ENCODE measurements around the gene LRRC4C. TPM values are rescaled to one million over a fixed set of nuclear protein-coding genes. Genes with fewer than 3 reads are reported as not detected.

LRRC4C gene
- total RNA-seq, 1 experiment from 2014 or later: not detected

DNA sequence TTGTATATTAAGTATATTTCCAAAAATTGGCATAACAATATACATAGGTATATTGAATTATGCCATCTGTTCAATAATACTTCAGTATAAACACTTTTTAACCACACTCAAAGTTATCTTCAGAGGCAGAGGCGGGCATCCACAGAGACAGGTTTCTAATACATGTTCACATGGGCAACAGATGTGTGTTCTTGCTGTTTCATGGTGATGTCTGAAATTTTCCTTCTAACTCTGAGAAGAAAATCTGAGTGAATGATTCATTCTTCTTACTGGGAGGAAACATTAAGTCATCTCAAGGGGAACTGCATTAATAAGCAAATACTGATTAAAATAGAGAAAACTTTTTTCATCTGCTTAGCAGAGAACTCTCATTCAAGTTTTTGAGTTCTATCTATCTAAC is 1074.5 kb downstream of the LRRC4C start:
- no peak overlapping the region for H3K4me3 Mint-ChIP-seq (ENCODE audit: low read depth, unreplicated experiment)
- H3K36me3 Mint-ChIP-seq (ENCODE audit: insufficient read depth, unreplicated experiment): no peaks in the 10 kb centered on the region
- CTCF ChIA-PET: no interaction called here
- BruUV-seq (replicated peaks): no TSS peak
- intact Hi-C loops (cut with micrococcal nuclease; ENCODE audit: unreplicated experiment): no loop called here
- TF ChIP-seq, protein P1, sequence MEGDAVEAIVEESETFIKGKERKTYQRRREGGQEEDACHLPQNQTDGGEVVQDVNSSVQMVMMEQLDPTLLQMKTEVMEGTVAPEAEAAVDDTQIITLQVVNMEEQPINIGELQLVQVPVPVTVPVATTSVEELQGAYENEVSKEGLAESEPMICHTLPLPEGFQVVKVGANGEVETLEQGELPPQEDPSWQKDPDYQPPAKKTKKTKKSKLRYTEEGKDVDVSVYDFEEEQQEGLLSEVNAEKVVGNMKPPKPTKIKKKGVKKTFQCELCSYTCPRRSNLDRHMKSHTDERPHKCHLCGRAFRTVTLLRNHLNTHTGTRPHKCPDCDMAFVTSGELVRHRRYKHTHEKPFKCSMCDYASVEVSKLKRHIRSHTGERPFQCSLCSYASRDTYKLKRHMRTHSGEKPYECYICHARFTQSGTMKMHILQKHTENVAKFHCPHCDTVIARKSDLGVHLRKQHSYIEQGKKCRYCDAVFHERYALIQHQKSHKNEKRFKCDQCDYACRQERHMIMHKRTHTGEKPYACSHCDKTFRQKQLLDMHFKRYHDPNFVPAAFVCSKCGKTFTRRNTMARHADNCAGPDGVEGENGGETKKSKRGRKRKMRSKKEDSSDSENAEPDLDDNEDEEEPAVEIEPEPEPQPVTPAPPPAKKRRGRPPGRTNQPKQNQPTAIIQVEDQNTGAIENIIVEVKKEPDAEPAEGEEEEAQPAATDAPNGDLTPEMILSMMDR (IDR thresholded peaks at IDR 0.05; ENCODE audit: unreplicated experiment): no peak
- H3K9me3 Mint-ChIP-seq (ENCODE audit: low read depth, unreplicated experiment): peaks cover 9% of the 10 kb centered on the region
- no peak for DNase-seq
- no peaks in the 10 kb centered on the region for H3K27me3 Mint-ChIP-seq (ENCODE audit: unreplicated experiment)
- no peak overlapping the region for H3K27ac Mint-ChIP-seq (ENCODE audit: unreplicated experiment)
- H3K4me1 Mint-ChIP-seq (ENCODE audit: low read depth, unreplicated experiment): no peaks in the 10 kb centered on the region

DNA sequence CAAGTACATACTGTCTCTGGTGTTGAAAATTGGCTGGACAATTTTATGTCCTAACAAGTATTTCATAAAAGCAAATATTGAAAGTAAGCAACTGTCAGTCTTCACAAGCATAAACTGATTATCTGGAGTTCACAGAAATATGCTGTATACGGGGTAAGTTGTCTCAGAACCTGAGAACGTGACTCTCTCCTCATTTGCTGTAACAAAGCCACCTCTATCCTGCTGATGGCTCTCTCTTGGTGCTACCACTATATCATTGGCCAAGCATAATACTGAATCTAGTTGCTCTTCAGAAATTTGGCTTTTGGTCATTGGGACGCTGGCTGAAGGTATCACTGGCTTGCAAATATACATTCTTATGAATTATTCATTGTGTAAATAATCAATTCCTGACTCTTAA is 1078.0 kb downstream of the LRRC4C start:
- Mint-ChIP-seq H3K4me3 (ENCODE audit: low read depth, unreplicated experiment) (no peak overlapping the region), H3K36me3 (ENCODE audit: insufficient read depth, unreplicated experiment) (no peaks in the 10 kb centered on the region), H3K27ac (ENCODE audit: unreplicated experiment) (no peak overlapping the region), H3K9me3 (ENCODE audit: low read depth, unreplicated experiment) (peaks cover 3% of the 10 kb centered on the region), H3K4me1 (ENCODE audit: low read depth, unreplicated experiment) (no peaks in the 10 kb centered on the region), H3K27me3 (ENCODE audit: unreplicated experiment) (no peaks in the 10 kb centered on the region)
- TF ChIP-seq, protein P1 (IDR thresholded peaks at IDR 0.05; ENCODE audit: unreplicated experiment): no peak
- intact Hi-C loops (cut with micrococcal nuclease; ENCODE audit: unreplicated experiment): no loop called here
- no TSS peak for BruUV-seq (replicated peaks)
- CTCF ChIA-PET: interaction anchor here (0.7 kb wide), 1 partner anchor 52 kb away, joined by 3 read pairs; no protein-coding TSS in a partner anchor
- DNase-seq: no peak

GRCh38 chr11:40380835-40381234 is 1078.6 kb downstream of the LRRC4C start:
- H3K9me3 Mint-ChIP-seq (ENCODE audit: low read depth, unreplicated experiment): peaks cover 2% of the 10 kb centered on the region
- H3K27ac Mint-ChIP-seq (ENCODE audit: unreplicated experiment): no peak overlapping the region
- intact Hi-C loops (cut with micrococcal nuclease; ENCODE audit: unreplicated experiment): no loop called here

DNA sequence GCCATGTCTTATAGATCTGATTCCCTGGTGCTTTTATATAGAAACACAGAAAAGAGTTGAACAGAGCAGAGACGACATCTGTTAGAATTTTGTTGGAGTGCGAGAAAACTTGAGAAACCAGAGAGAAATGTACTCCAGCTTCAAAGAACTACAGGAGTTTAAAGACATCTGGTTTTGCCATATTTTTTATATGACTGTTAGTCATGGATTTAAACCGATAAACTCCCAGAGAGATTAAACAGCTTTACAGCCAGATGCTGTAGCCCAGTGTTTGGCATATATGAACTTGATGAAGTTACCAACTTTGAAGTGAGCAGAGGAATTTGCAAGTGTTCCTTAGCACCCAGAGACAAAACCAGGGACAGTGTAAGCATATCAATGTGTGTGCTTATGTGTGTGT is 1083.1 kb downstream of the LRRC4C start:
- TF ChIP-seq, protein P1 (IDR thresholded peaks at IDR 0.05; ENCODE audit: unreplicated experiment): no peak
- Mint-ChIP-seq H3K27me3 (ENCODE audit: unreplicated experiment) (no peaks in the 10 kb centered on the region), H3K9me3 (ENCODE audit: low read depth, unreplicated experiment) (peaks cover 5% of the 10 kb centered on the region), H3K36me3 (ENCODE audit: insufficient read depth, unreplicated experiment) (no peaks in the 10 kb centered on the region), H3K4me3 (ENCODE audit: low read depth, unreplicated experiment) (no peak overlapping the region), H3K27ac (ENCODE audit: unreplicated experiment) (no peak overlapping the region), H3K4me1 (ENCODE audit: low read depth, unreplicated experiment) (no peaks in the 10 kb centered on the region)
- intact Hi-C loops (cut with micrococcal nuclease; ENCODE audit: unreplicated experiment): no loop called here
- CTCF ChIA-PET: interaction anchor here (0.6 kb wide), 1 partner anchor 596 kb away, joined by 6 read pairs; no protein-coding TSS in a partner anchor
- no peak for DNase-seq
- no TSS peak for BruUV-seq (replicated peaks)

More at GRCh38 chr11:40380835-40381234, 1078.6 kb downstream of the LRRC4C start:
- Mint-ChIP-seq H3K36me3 (ENCODE audit: insufficient read depth, unreplicated experiment) (no peaks in the 10 kb centered on the region), H3K27me3 (ENCODE audit: unreplicated experiment) (no peaks in the 10 kb centered on the region), H3K4me3 (ENCODE audit: low read depth, unreplicated experiment) (no peak overlapping the region), H3K4me1 (ENCODE audit: low read depth, unreplicated experiment) (no peaks in the 10 kb centered on the region)
- CTCF ChIA-PET: no interaction called here
- DNase-seq: no peak
- no TSS peak for BruUV-seq (replicated peaks)
- TF ChIP-seq, protein P1 (IDR thresholded peaks at IDR 0.05; ENCODE audit: unreplicated experiment): no peak
